LNCaP clone FGC (cell line): Measurements from ENCODE around the gene TUBG1.
"Not testable (repeated sequence)": the region's sequence is repeated elsewhere in the genome, so short reads cannot be mapped to it uniquely, and the experiment has no call there.

Experiments used
- DNase-seq: peaks from one replicate; pipeline ENCODE4 v3.0.0-alpha.2; 2011; ENCODE audit warnings: low read depth
- H3K4me3 ChIP-seq: 2 replicates; pipeline ENCODE4 v1.5.1; 2011; ENCODE audit warnings: mild to moderate bottlenecking, low read depth, low read length, control low read depth
- TF ChIP-seq, protein P1 (sequence below): IDR thresholded peaks from 2 replicates; pipeline ENCODE4 v1.5.1; 2012; ENCODE audit warnings: mild to moderate bottlenecking; ENCODE audit not compliant: control insufficient read depth, insufficient read depth; ENCODE audit errors: extremely low read depth

TUBG1 gene

DNA sequence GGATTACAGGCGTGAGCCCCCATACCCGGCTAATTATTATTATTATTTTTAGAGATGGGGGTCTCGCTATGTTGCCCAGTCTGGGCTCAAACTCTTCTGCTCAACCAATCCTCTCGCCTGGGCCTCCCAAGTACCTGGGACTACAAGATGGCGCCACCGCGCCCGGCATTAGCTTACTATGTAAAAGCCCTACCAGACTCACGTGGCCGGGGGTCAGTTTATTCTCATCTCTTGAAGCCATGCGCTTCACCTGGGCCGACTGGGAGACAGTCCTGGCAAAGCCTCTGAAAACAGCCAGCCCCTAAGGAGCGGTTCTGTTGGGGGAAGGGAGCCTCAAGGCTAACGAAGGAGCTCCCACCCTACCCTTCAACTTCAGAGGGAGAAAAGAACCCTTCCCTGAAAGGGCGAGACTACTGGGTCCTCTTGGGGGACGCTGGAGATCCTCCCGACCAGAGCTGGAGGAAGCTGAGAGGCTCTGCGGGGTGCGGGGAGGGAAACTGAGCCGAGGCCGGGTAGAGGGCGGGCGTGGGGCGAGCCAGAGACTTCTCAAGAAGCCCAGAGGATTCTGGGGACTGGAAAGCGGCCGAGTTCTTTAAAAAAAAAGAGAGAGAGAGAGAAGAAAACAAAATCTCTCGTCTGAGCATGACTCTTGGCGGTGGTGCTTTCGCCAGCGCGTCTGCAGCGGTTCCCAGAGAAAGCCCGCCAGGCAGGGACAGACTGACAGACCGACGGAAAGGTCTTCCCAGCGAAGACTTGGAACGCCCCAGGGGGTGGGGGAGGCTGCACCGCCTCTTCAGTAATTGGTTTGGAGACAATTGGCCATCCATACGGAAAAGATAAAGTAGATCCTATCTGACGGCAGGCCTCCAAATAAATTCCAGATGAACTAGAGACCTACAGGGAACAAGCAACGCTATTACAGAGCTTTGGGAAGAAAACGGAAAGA is 44.0 kb downstream of the TUBG1 start:
- no peak overlapping the region for H3K4me3 ChIP-seq
- TF ChIP-seq, protein P1, sequence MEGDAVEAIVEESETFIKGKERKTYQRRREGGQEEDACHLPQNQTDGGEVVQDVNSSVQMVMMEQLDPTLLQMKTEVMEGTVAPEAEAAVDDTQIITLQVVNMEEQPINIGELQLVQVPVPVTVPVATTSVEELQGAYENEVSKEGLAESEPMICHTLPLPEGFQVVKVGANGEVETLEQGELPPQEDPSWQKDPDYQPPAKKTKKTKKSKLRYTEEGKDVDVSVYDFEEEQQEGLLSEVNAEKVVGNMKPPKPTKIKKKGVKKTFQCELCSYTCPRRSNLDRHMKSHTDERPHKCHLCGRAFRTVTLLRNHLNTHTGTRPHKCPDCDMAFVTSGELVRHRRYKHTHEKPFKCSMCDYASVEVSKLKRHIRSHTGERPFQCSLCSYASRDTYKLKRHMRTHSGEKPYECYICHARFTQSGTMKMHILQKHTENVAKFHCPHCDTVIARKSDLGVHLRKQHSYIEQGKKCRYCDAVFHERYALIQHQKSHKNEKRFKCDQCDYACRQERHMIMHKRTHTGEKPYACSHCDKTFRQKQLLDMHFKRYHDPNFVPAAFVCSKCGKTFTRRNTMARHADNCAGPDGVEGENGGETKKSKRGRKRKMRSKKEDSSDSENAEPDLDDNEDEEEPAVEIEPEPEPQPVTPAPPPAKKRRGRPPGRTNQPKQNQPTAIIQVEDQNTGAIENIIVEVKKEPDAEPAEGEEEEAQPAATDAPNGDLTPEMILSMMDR, result no peak
- no peak for DNase-seq

DNA sequence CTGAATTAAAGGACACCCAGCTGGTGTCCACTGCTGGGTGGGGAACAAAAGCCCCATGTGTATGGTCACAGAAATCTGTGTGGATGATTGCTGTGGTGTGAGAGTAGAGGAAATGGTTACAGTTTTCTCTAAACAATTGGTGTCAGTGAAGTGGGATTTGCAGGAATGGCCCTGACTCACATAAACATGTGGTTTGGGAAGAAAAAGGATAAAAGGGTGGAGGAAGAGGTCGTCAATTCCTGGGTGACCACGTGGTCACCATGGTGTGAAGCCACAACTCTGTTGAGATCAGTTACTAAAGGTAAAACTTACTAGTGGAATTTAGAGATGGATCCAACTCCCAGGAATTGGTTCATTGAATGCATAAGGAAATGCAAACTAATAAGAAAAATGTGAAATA is 46.0 kb downstream of the TUBG1 start:
- TF ChIP-seq, protein P1, result no peak
- no peak for DNase-seq
- H3K4me3 ChIP-seq, result no peak overlapping the region

DNA sequence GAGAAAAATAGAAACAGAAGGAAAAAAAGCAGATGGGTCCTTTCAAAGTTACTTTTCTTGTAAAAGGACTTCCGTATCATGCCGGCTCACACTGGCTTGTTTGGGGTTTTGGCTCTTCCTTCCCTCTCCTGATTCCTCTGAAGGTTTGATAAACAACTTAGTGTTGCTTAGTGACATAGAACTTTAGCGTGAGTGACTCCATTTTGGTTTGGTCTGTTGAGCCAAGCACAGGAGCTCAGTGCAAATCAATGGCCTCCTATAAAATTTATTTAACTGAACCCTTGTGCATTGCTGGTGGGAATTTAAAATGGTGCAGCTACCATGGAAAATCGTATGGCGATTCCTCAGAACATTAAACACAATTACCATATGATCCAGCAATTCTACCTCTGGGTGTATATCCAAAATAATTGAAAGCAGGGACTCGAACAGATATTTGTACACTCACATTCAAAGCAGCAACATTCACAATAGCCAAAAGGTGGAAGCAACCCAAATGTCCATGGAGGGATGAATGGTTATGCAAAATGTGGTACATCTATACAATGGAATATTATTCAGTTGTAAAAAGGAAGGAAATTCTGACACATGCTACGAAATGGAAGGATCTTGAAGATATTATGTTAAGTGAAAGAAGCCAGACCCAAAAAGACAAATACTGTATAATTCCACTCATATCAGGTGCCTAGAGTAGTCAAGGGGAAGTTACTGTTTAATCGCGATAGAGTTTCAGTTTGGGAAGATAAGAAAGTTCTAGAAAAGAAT is 48.5 kb downstream of the TUBG1 start:
- DNase-seq, result no peak
- no peak overlapping the region for H3K4me3 ChIP-seq
- TF ChIP-seq, protein P1, result no peak

DNA sequence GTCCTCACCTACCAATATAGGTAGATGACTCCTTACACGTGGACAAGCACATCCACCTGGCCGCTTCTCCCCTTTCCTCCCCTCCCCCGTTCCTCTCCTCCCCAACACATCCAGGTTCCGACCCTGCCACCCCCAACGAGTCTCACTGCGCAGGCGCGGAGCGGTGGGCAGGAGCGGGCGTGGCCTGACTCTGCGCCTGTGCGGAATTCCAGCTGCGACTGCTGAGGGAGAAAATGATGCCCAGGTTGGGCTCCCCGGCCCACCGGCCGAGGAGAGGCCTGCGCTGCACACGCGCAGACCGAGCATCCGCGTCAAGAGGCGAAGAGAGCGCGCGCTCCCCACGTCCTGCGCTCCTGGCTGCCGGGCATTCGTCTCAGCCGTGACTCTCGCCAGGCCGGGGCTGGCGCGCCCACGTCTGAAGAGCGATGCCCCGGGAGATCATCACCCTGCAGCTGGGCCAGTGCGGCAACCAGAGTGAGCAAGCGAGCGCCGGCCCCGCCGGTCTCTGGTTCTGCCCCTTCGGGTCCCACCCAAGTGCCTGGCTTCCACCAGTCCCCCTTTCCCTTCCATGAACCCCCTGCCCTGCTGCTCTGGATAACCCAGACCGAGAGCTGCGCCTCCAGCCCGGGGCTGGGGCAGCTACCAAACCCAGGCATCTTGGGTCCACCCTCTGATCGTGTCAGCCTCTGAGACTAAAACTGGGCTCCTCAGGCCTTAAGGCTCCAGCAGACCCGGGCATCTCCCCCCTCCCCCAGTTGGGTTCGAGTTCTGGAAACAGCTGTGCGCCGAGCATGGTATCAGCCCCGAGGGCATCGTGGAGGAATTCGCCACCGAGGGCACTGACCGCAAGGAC is 49.8 kb downstream of the TUBG1 start, which contains the start of gene TUBG2:
TSS of gene TUBG2 (plus strand) at position 206 of the 853 bp plus-strand sequence. CDS start at position 426, 220 bp downstream.
- TF ChIP-seq, protein P1, result no peak
- DNase-seq, result peak; percentile 67
- H3K4me3 ChIP-seq, result peak within 1 kb of the TSS; percentile 58

DNA sequence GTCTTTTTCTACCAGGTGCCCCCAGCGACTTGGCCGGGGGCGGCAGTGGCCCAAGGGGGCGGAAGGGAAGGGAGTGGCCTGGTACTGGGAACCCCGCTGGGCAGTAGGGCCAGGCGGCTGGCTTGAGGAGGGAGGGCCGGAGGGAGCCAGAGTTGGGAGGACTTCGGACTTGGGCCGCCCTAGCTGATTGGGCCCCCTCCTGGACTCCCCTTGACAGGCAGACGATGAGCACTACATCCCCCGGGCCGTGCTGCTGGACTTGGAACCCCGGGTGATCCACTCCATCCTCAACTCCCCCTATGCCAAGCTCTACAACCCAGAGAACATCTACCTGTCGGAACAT is 50.4 kb downstream of the TUBG1 start:
- H3K4me3 ChIP-seq, result peak overlapping the region; percentile 58

DNA sequence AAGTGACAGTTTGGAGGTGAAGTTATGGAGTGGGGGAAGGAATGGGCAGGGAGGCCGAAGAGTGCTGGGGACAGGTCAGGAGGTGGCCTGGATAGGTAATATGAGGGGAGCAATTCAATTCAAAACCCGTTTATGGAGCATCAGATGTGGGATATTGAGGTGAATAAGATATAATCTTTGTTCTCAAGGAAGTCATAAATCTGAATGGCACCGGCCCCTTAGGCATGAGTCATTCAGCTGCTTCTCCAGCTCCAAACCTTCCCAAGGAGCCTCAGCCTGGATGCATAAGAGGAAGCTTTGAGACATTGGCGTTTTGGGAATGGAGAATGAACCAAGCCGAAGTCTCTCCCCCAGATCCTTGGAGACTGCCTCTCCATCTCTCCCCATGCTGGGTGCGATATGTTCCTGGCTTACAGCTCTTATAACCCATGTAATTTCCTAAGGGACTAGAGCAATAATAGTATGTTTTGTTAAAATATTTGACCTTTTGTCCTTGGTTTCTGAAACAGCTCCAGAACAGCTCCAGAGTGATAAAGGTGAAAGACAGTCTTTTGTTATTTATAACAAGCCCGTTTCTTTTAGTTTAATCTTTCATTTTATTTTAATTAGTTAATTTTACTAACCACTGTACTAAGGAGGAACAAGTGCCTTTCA is 51.3 kb downstream of the TUBG1 start:
- TF ChIP-seq, protein P1, result no peak
- H3K4me3 ChIP-seq, result no peak overlapping the region
- DNase-seq, result no peak

More for the DNA sequence above, 50.4 kb downstream of the TUBG1 start:
- DNase-seq, result not testable (repeated sequence)
